ENCODE data around the gene GSG1L.
"Not testable (repeated sequence)": the region's sequence is repeated elsewhere in the genome, so short reads cannot be mapped to it uniquely, and the experiment has no call there.

Gene GSG1L

GRCh38 chr16:27945233-27945973 is 118.1 kb downstream of the GSG1L start:
- no peak for DNase-seq (ENCODE audit: low read depth)

- DNase-seq (ENCODE audit: low read depth): no peak
These were observed 119.7 kb downstream of the GSG1L start for GRCh38 chr16:27943766-27944165.

- not testable (repeated sequence) for DNase-seq (ENCODE audit: low read depth)
These were observed 121.4 kb downstream of the GSG1L start for GRCh38 chr16:27942071-27942470.

GRCh38 chr16:27935076-27935475 is 128.4 kb downstream of the GSG1L start:
- DNase-seq (ENCODE audit: low read depth): no peak

- no peak for DNase-seq (ENCODE audit: low read depth)
These were observed 130.9 kb downstream of the GSG1L start for GRCh38 chr16:27932542-27933135.

- no peak for DNase-seq (ENCODE audit: low read depth)
These were observed 133.7 kb downstream of the GSG1L start for GRCh38 chr16:27929818-27930217.

GRCh38 chr16:27928542-27928941 is 135.0 kb downstream of the GSG1L start:
- no peak for DNase-seq (ENCODE audit: low read depth)

- no peak for DNase-seq (ENCODE audit: low read depth)
These were observed 136.1 kb downstream of the GSG1L start for GRCh38 chr16:27927266-27927901.

- no peak for DNase-seq (ENCODE audit: low read depth)
These were observed 137.9 kb downstream of the GSG1L start for GRCh38 chr16:27925612-27926011.

- DNase-seq (ENCODE audit: low read depth): no peak
These were observed 138.9 kb downstream of the GSG1L start for GRCh38 chr16:27924411-27925118.

GRCh38 chr16:27923751-27924150 is 139.8 kb downstream of the GSG1L start:
- DNase-seq (ENCODE audit: low read depth): no peak

GRCh38 chr16:27922433-27922832 is 141.1 kb downstream of the GSG1L start:
- DNase-seq (ENCODE audit: low read depth): no peak

- DNase-seq (ENCODE audit: low read depth): no peak
These were observed 142.4 kb downstream of the GSG1L start for GRCh38 chr16:27921134-27921533.

- no peak for DNase-seq (ENCODE audit: low read depth)
These were observed 143.1 kb downstream of the GSG1L start for GRCh38 chr16:27920391-27920891.

- DNase-seq (ENCODE audit: low read depth): no peak
These were observed 144.8 kb downstream of the GSG1L start for GRCh38 chr16:27918755-27919154.

GRCh38 chr16:27917949-27918348 is 145.6 kb downstream of the GSG1L start:
- DNase-seq (ENCODE audit: low read depth): no peak

GRCh38 chr16:27911486-27911885 is 152.0 kb downstream of the GSG1L start:
- no peak for DNase-seq (ENCODE audit: low read depth)

GRCh38 chr16:27907457-27907972 is 156.0 kb downstream of the GSG1L start:
- no peak for DNase-seq (ENCODE audit: low read depth)

GRCh38 chr16:27906883-27907282 is 156.6 kb downstream of the GSG1L start:
- no peak for DNase-seq (ENCODE audit: low read depth)

GRCh38 chr16:27903046-27903655 is 160.4 kb downstream of the GSG1L start:
- no peak for DNase-seq (ENCODE audit: low read depth)

GRCh38 chr16:27902551-27902950 is 161.0 kb downstream of the GSG1L start:
- DNase-seq (ENCODE audit: low read depth): no peak

- DNase-seq (ENCODE audit: low read depth): no peak
These were observed 161.6 kb downstream of the GSG1L start for GRCh38 chr16:27901956-27902355.
